Testis (tissue), 3 donors: ENCODE measurements around the gene TFAP2A. TPM values are rescaled to one million over a fixed set of nuclear protein-coding genes. Genes with fewer than 3 reads are reported as not detected.

Experiments
- DNase-seq: peaks from one replicate; pipeline ENCODE4 v3.0.0-alpha.2; 2019
- H3K27ac ChIP-seq, 2 donors: fragments of 200-600 bp; sonication (generic); one replicate each; pipeline ENCODE4 v1.5.1; 2019
- H3K27me3 ChIP-seq: fragments of 200-600 bp; sonication (generic); one replicate; pipeline ENCODE4 v1.5.1; 2019
- H3K36me3 ChIP-seq: fragments of 200-600 bp; sonication (generic); one replicate; pipeline ENCODE4 v1.5.1; 2017; ENCODE audit warnings: low read depth; ENCODE audit errors: missing control alignments
- H3K4me1 ChIP-seq: fragments of 200-600 bp; sonication (generic); one replicate; pipeline ENCODE4 v1.5.1; 2019
- H3K4me3 ChIP-seq, 2 donors: fragments of 200-600 bp; sonication (generic); one replicate each; pipeline ENCODE4 v1.5.1; 2017 to 2019
- H3K9me3 ChIP-seq: fragments of 200-600 bp; sonication (generic); one replicate; pipeline ENCODE4 v1.5.1; 2017
- POLR2A ChIP-seq: fragments of 450-650 bp; IDR thresholded peaks from one replicate; pipeline ENCODE4 v1.6.1; 2017; ENCODE audit warnings: antibody characterized with exemption, mild to moderate bottlenecking, moderate library complexity
- WGBS, 2 donors: methylation state at CpG; one replicate each; pipeline ENCODE4 v1.1.5; 2018; 5-methylcytosine and 5-hydroxymethylcytosine counted together
- intact Hi-C: fragments of 100-400 bp; cut with DNase I; formaldehyde crosslinking; loops from one replicate; pipeline ENCODE4 v1.15.1; 2023; ENCODE audit warnings: low total_unique reads
- polyA plus RNA-seq: library from polyadenylated mRNA; stranded (reverse); fragments of 350-450 nt; fragmentation: Illumina TruSeq; extraction: RNeasy Lipid Tissue Mini Kit (QIAGEN cat#74804); gene quantifications from one replicate; pipeline ENCODE4 v1.2.3, GENCODE V29; 2014; ENCODE audit warnings: low read depth, low replicate concordance; ENCODE audit not compliant: insufficient read depth
- total RNA-seq, 2 donors: library from RNA; depleted of rRNA; stranded (reverse); fragments of >200 nt; gene quantifications; one replicate each; pipeline ENCODE4 v1.2.3, GENCODE V29; 2016
- TF ChIP-seq, protein P1 (sequence below), 3 experiments: fragments of 450-650 bp in 2 of 3; fragments of 200-600 bp in 1 of 3; sonication (generic) in 1 of 3; IDR thresholded peaks; one replicate each; pipeline ENCODE4 v1.5.1; 2016 to 2019; ENCODE audit warnings: antibody characterized with exemption in 3 of 3, mild to moderate bottlenecking in 2 of 3, moderate library complexity in 1 of 3

Gene TFAP2A
- total and polyA plus RNA-seq, 3 donors from 2014 or later = 2.7 to 4.8 (median 3.3) TPM

- no peak overlapping the region for H3K27ac ChIP-seq
- DNase-seq = no peak
- no peaks in the 10 kb centered on the region for H3K4me1 ChIP-seq
- intact Hi-C loops = no loop called here
- no peak overlapping the region for H3K4me3 ChIP-seq
- H3K36me3 ChIP-seq = no peaks in the 10 kb centered on the region
- H3K9me3 ChIP-seq = no peaks in the 10 kb centered on the region
- no peaks in the 10 kb centered on the region for H3K27me3 ChIP-seq
- TF ChIP-seq, protein P1, sequence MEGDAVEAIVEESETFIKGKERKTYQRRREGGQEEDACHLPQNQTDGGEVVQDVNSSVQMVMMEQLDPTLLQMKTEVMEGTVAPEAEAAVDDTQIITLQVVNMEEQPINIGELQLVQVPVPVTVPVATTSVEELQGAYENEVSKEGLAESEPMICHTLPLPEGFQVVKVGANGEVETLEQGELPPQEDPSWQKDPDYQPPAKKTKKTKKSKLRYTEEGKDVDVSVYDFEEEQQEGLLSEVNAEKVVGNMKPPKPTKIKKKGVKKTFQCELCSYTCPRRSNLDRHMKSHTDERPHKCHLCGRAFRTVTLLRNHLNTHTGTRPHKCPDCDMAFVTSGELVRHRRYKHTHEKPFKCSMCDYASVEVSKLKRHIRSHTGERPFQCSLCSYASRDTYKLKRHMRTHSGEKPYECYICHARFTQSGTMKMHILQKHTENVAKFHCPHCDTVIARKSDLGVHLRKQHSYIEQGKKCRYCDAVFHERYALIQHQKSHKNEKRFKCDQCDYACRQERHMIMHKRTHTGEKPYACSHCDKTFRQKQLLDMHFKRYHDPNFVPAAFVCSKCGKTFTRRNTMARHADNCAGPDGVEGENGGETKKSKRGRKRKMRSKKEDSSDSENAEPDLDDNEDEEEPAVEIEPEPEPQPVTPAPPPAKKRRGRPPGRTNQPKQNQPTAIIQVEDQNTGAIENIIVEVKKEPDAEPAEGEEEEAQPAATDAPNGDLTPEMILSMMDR (IDR thresholded peaks at IDR 0.05) = no peak
- no peak for TF ChIP-seq POLR2A
- 3 to 9% methylated on average over 8 of the region's 8 CpGs for WGBS, 2 donors
Observed at GRCh38 chr6:10395171-10395703, 19.6 kb downstream of the TFAP2A start.

DNA sequence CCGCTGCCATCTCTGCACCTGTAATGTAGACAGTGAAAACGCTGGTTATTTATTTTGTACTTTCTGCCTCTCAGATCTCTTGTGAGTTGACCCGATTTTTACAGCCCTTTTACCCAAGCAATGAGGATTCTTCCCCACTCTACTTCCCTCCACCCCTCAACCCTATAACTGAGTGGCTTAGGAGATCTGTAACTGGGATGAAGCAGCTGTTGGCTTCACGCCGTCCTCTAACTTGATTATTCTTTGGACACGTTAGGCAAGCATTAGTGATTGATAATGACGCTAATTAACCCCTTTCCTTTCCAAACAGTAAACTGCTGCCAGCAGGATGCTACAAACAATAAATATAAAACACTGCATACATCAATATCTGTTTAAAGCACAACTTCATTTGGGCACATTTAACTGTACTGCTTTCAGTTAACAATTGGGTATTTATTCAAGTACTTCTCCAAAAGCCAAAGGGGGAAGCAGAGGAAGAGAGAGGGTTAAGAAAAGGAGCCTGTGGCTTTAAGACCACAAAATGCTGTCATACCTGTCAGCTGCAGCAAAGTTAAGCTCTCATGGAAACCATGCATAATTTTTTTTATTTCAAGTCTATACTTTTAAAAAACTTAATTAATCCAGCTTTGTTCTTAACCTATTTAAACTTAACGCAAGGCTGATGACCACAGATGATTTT lies 21.2 kb downstream of the TFAP2A start:
- no peaks in the 10 kb centered on the region for H3K27me3 ChIP-seq
- no peaks in the 10 kb centered on the region for H3K4me1 ChIP-seq
- no peaks in the 10 kb centered on the region for H3K9me3 ChIP-seq
- 25 to 34% methylated on average over 8 of the region's 8 CpGs for WGBS, 2 donors
- no peak overlapping the region for H3K27ac ChIP-seq
- H3K36me3 ChIP-seq = no peaks in the 10 kb centered on the region
- TF ChIP-seq, protein P1 (IDR thresholded peaks at IDR 0.05) = no peak
- TF ChIP-seq POLR2A = no peak
- no peak overlapping the region for H3K4me3 ChIP-seq
- no peak for DNase-seq
- intact Hi-C loops = no loop called here

- Histone ChIP-seq H3K9me3 (no peaks in the 10 kb centered on the region), H3K27me3 (no peaks in the 10 kb centered on the region), H3K27ac (no peak overlapping the region), H3K36me3 (no peaks in the 10 kb centered on the region), H3K4me1 (no peaks in the 10 kb centered on the region), H3K4me3 (no peak overlapping the region)
- no peak for TF ChIP-seq POLR2A
- TF ChIP-seq, protein P1 (IDR thresholded peaks at IDR 0.05) = no peak
- no peak for DNase-seq
- intact Hi-C loops = no loop called here
- WGBS, 2 donors = 7 to 8% methylated on average over 10 of the region's 10 CpGs
Observed at GRCh38 chr6:10391799-10392198, 23.1 kb downstream of the TFAP2A start.

- Histone ChIP-seq H3K27ac (no peak overlapping the region), H3K36me3 (no peaks in the 10 kb centered on the region), H3K9me3 (no peaks in the 10 kb centered on the region), H3K4me3 (peak overlapping the region in 1 of 2 donors; percentile 30), H3K27me3 (no peaks in the 10 kb centered on the region), H3K4me1 (no peaks in the 10 kb centered on the region)
- 1 to 2% methylated on average over 9 to 10 of the region's 10 CpGs for WGBS, 2 donors
- no peak for TF ChIP-seq POLR2A
- TF ChIP-seq, protein P1 (IDR thresholded peaks at IDR 0.05) = no peak
- no peak for DNase-seq
- intact Hi-C loops = no loop called here
Observed at GRCh38 chr6:10391299-10391630, 23.6 kb downstream of the TFAP2A start.
